ENCODE results near the gene HMGCR.

- TF ChIP-seq CTCF (conservative IDR thresholded peaks at IDR 0.05; ENCODE audit: low read length), result no peak
- no peak for TF ChIP-seq EZH2phosphoT487 (IDR thresholded peaks at IDR 0.05; ENCODE audit: borderline replicate concordance)
These were observed 36.8 kb downstream of the HMGCR start for GRCh38 chr5:75373862-75374261.

Measured in Loucy (cell line).